Mesendoderm (in vitro differentiated cells): ENCODE data around the gene TIFAB.

Experiments
- DNase-seq: peaks from one replicate; pipeline ENCODE4 v3.0.0; 2013
- H2AK5ac ChIP-seq: 2 replicates; pipeline ENCODE4 v1.6.1; 2013; ENCODE audit warnings: low read length, inconsistent platforms
- H2BK120ac ChIP-seq: 2 replicates; pipeline ENCODE4 v1.6.1; 2013; ENCODE audit warnings: low read depth, mild to moderate bottlenecking, low read length, moderate library complexity, mixed read lengths
- H2BK15ac ChIP-seq: replicated peaks from 2 replicates; pipeline ENCODE4 v1.6.1; 2013; ENCODE audit warnings: low read depth, mild to moderate bottlenecking, moderate library complexity
- H2BK5ac ChIP-seq: 2 replicates; pipeline ENCODE4 v1.6.1; 2013; ENCODE audit warnings: low read length, inconsistent platforms
- H3K18ac ChIP-seq: 2 replicates; pipeline ENCODE4 v1.6.1; 2013; ENCODE audit warnings: mild to moderate bottlenecking, low read length, mixed read lengths
- H3K23ac ChIP-seq: one replicate; pipeline ENCODE4 v1.6.1; 2013; ENCODE audit warnings: low read length
- H3K27ac ChIP-seq: 2 replicates; pipeline ENCODE4 v1.5.1; 2013; ENCODE audit warnings: low read depth, mild to moderate bottlenecking, inconsistent platforms, low read length, moderate library complexity
- H3K27me3 ChIP-seq: 2 replicates; pipeline ENCODE4 v1.6.1; 2013; ENCODE audit warnings: low read length, control low read depth, mild to moderate bottlenecking, inconsistent platforms; ENCODE audit not compliant: insufficient read depth, poor library complexity
- H3K36me3 ChIP-seq: 2 replicates; pipeline ENCODE4 v1.6.1; 2013; ENCODE audit warnings: low read length, inconsistent platforms; ENCODE audit not compliant: control insufficient read depth, insufficient read depth
- H3K4ac ChIP-seq: one replicate; pipeline ENCODE4 v1.6.1; 2013; ENCODE audit warnings: low read depth, mild to moderate bottlenecking, low read length, moderate library complexity
- H3K4me1 ChIP-seq: 2 replicates; pipeline ENCODE4 v1.6.1; 2013; ENCODE audit warnings: low read depth, low read length, inconsistent platforms; ENCODE audit not compliant: control insufficient read depth
- H3K4me2 ChIP-seq: 2 replicates; pipeline ENCODE4 v1.6.1; 2013; ENCODE audit warnings: low read length
- H3K4me3 ChIP-seq: 2 replicates; pipeline ENCODE4 v1.5.1; 2013; ENCODE audit warnings: mild to moderate bottlenecking, low read length
- H3K56ac ChIP-seq: one replicate; pipeline ENCODE4 v1.6.1; 2013; ENCODE audit warnings: low read length
- H3K79me1 ChIP-seq: 2 replicates; pipeline ENCODE4 v1.6.1; 2013; ENCODE audit warnings: low read length, inconsistent platforms
- H3K79me2 ChIP-seq: 2 replicates; pipeline ENCODE4 v1.6.1; 2013; ENCODE audit warnings: mild to moderate bottlenecking, low read length; ENCODE audit not compliant: control insufficient read depth, insufficient read depth
- H3K9ac ChIP-seq: 2 replicates; pipeline ENCODE4 v1.6.1; 2013; ENCODE audit warnings: low read length, inconsistent platforms
- H4K5ac ChIP-seq: one replicate; pipeline ENCODE4 v1.6.1; 2013; ENCODE audit warnings: low read length
- H4K8ac ChIP-seq: one replicate; pipeline ENCODE4 v1.6.1; 2013; ENCODE audit warnings: low read depth, mild to moderate bottlenecking, control low read depth, low read length, moderate library complexity
- WGBS: extraction: QIAGEN DNeasy Blood & Tissue Kit; methylation state at CpG from one replicate; pipeline ENCODE4 v1.1.7; 2013; ENCODE audit warnings: low lambda C conversion rate, missing lambda C conversion rate; ENCODE audit not compliant: insufficient coverage; ENCODE audit errors: extremely low coverage; 5-methylcytosine and 5-hydroxymethylcytosine counted together

The TIFAB gene

DNA sequence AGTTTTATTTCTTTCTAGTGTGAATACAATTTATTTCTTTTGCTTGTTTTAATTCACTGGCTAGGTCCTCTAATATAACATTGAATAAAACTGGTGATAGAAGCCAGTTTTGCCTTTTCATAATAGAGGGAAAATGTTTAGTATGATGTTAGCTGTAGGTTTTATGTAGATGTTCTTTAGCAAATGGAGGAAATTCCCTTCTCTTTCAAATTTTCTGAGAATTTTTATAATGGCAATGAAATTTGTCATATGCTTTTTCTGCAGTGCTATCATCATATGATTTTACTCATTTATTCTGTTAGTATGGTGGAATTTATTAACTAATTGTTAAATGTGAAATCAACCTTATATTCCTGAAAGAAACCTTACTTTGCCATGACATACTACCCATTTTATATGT is 35.1 kb downstream of the TIFAB start:
- Histone ChIP-seq H2BK15ac (no peak overlapping the region), H3K4me2 (no peak overlapping the region)

DNA sequence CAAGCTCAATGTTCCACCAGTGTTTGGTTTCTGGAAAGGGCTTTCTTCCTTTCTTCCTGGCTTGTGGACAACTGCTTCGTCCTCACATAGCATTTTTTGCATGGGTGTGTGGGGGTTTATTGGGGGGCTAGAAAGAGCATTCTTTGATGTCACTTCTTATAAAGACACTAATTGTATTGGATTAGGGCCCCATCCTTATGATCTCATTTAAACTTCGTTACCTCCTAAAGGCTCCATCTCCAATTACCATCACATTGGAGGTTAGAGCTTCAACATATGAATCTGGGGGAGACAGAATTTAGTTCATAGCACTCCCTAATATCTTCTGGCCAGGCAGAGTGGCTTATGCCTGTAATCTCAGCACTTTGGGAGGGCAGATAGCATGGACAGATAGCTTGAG is 47.1 kb downstream of the TIFAB start:
- peaks cover 5% of the 10 kb centered on the region for H3K4me1 ChIP-seq
- H3K23ac ChIP-seq = no peak overlapping the region
- no peak for DNase-seq
- H2BK5ac ChIP-seq = no peak overlapping the region
- H3K56ac ChIP-seq = no peak overlapping the region
- H4K5ac ChIP-seq = no peak overlapping the region
- no peak overlapping the region for H3K27ac ChIP-seq
- H3K9ac ChIP-seq = no peak overlapping the region
- no peak overlapping the region for H3K4ac ChIP-seq
- no peak overlapping the region for H3K4me3 ChIP-seq
- peaks cover 2% of the 10 kb centered on the region for H3K27me3 ChIP-seq
- H3K18ac ChIP-seq = no peak overlapping the region
- H3K36me3 ChIP-seq = no peaks in the 10 kb centered on the region
- WGBS = no CpG with 5 or more reads among the region's 2 CpGs
- no peak overlapping the region for H2BK15ac ChIP-seq
- H4K8ac ChIP-seq = no peak overlapping the region
- H2BK120ac ChIP-seq = no peak overlapping the region
- H3K4me2 ChIP-seq = no peak overlapping the region
- no peaks in the 10 kb centered on the region for H3K79me2 ChIP-seq
- H2AK5ac ChIP-seq = no peak overlapping the region
- H3K79me1 ChIP-seq = no peaks in the 10 kb centered on the region

More for the DNA sequence above, 35.1 kb downstream of the TIFAB start:
- no peak overlapping the region for H3K23ac ChIP-seq
- no peak overlapping the region for H2BK120ac ChIP-seq
- no peak overlapping the region for H3K4ac ChIP-seq
- no peak overlapping the region for H2AK5ac ChIP-seq
- H3K36me3 ChIP-seq = no peaks in the 10 kb centered on the region
- H3K18ac ChIP-seq = no peak overlapping the region
- H3K27ac ChIP-seq = no peak overlapping the region
- no peak overlapping the region for H4K8ac ChIP-seq
- H2BK5ac ChIP-seq = no peak overlapping the region
- no peak overlapping the region for H3K56ac ChIP-seq
- H3K9ac ChIP-seq = no peak overlapping the region
- no peaks in the 10 kb centered on the region for H3K79me1 ChIP-seq
- no peak overlapping the region for H4K5ac ChIP-seq
- no peaks in the 10 kb centered on the region for H3K4me1 ChIP-seq
- H3K79me2 ChIP-seq = no peaks in the 10 kb centered on the region
- H3K4me3 ChIP-seq = no peak overlapping the region
- no peak for DNase-seq
- H3K27me3 ChIP-seq = no peaks in the 10 kb centered on the region

DNA sequence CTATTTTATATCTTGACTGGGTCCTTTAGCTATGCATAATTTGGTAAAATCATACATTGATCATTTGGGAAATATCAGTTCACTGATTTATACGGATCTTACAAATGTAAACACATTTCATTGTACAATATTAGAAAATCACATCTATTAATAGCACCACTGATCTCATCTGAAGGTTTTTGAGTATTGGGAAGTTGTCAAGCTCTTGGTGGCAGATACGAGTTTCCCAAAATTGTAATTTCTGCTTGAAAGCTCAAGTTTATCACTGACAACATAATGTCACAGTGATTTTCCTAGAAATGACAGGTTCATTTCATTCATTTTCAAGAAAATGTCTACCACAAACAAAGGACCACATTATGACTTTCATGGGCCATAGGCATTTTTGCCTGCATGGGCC is 50.1 kb downstream of the TIFAB start:
- DNase-seq = no peak
- Histone ChIP-seq H2BK5ac (no peak overlapping the region), H3K23ac (no peak overlapping the region), H4K5ac (no peak overlapping the region), H3K79me1 (no peaks in the 10 kb centered on the region), H3K18ac (no peak overlapping the region), H3K27me3 (peaks cover 2% of the 10 kb centered on the region), H4K8ac (no peak overlapping the region), H2AK5ac (no peak overlapping the region), H2BK120ac (no peak overlapping the region), H3K4ac (no peak overlapping the region), H3K27ac (no peak overlapping the region), H2BK15ac (no peak overlapping the region), H3K56ac (no peak overlapping the region), H3K36me3 (no peaks in the 10 kb centered on the region), H3K79me2 (peaks cover 6% of the 10 kb centered on the region), H3K4me1 (peaks cover 6% of the 10 kb centered on the region), H3K4me3 (no peak overlapping the region), H3K9ac (no peak overlapping the region), H3K4me2 (no peak overlapping the region)
- WGBS = no CpG with 5 or more reads among the region's 2 CpGs

DNA sequence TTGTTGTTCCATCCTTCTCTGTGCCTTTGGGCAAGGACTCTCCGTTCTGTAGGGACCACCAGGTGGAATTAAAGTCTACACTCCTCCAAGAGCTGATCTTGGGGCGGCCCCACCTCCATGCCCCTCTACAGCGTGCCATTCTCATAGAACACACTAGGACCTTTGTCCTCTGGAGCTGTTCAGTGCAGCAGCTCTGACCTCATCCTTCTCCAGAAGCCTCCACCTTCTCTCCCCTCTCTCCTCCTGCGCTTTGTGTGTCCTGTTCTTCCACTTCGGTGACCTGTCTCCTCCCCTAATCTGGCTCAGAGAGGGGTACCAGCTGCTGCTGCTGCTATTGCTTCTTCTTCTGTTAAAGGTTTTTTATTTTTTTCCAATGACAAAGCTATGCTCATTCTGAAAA is 51.3 kb downstream of the TIFAB start:
- peak; percentile 38 for DNase-seq
- H3K27ac ChIP-seq = no peak overlapping the region
- no peak overlapping the region for H2BK120ac ChIP-seq
- H3K4ac ChIP-seq = no peak overlapping the region
- H3K23ac ChIP-seq = no peak overlapping the region
- H3K56ac ChIP-seq = no peak overlapping the region
- no peak overlapping the region for H2BK15ac ChIP-seq
- peaks cover 2% of the 10 kb centered on the region for H3K79me1 ChIP-seq
- no peaks in the 10 kb centered on the region for H3K36me3 ChIP-seq
- H3K27me3 ChIP-seq = peaks cover 2% of the 10 kb centered on the region
- no peak overlapping the region for H3K4me3 ChIP-seq
- H3K4me1 ChIP-seq = peaks cover 8% of the 10 kb centered on the region
- no CpG with 5 or more reads among the region's 5 CpGs for WGBS
- H3K79me2 ChIP-seq = peaks cover 17% of the 10 kb centered on the region
- H2AK5ac ChIP-seq = no peak overlapping the region
- no peak overlapping the region for H3K4me2 ChIP-seq
- H3K18ac ChIP-seq = no peak overlapping the region
- no peak overlapping the region for H3K9ac ChIP-seq
- no peak overlapping the region for H2BK5ac ChIP-seq
- no peak overlapping the region for H4K5ac ChIP-seq
- H4K8ac ChIP-seq = no peak overlapping the region

DNA sequence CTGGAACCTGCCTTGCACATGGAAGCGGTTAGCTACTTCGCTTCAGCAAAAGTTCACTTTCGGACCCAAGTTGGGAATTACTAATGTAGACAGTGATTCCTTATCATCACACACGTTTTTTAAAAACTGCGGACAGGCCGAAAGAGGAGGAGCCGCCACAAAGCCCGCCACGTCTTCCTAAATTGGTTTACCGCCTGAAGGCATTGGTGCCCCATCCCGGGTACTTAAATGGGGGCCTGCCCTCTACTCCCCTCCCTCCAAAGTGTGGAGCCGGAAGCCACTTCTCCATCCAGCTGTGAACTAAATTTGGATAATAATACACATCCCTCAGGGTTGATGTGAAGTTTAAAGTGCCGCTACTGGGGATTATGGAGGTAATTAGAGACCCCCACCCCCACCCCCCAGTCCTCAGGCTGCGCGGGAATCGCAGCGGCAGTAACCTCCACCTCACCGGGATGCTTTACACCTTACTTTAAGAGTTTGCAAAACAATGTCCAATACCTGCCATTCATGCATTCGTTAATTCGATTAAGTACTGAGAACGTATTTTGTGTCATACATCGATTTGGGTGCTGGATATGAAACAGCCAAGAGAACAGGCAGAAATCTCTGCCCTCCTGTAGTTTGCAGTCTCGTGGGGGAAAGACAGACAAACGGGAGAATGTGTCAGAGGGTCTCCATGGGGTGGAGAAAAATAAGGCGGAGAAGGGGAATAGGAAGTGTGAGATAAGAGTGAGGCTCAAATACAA is 52.2 kb downstream of the TIFAB start:
- no peak overlapping the region for H2BK120ac ChIP-seq
- H3K36me3 ChIP-seq = no peaks in the 10 kb centered on the region
- peak overlapping the region; percentile 95 for H3K56ac ChIP-seq
- H3K9ac ChIP-seq = peak overlapping the region; percentile 86
- DNase-seq = peak; percentile 80
- H2BK5ac ChIP-seq = peak overlapping the region; percentile 88
- H4K8ac ChIP-seq = no peak overlapping the region
- peaks cover 24% of the 10 kb centered on the region for H3K79me2 ChIP-seq
- H2BK15ac ChIP-seq = no peak overlapping the region
- no CpG with 5 or more reads among the region's 25 CpGs for WGBS
- H3K4me1 ChIP-seq = peaks cover 11% of the 10 kb centered on the region
- peaks cover 2% of the 10 kb centered on the region for H3K27me3 ChIP-seq
- H3K79me1 ChIP-seq = peaks cover 3% of the 10 kb centered on the region
- no peak overlapping the region for H3K23ac ChIP-seq
- peak overlapping the region; percentile 78 for H3K18ac ChIP-seq
- no peak overlapping the region for H4K5ac ChIP-seq
- H3K4ac ChIP-seq = peak overlapping the region; percentile 25
- H3K4me2 ChIP-seq = peak overlapping the region; percentile 83
- no peak overlapping the region for H2AK5ac ChIP-seq
- H3K27ac ChIP-seq = peak overlapping the region; percentile 98
- H3K4me3 ChIP-seq = peak overlapping the region; percentile 48
